Left colon (tissue), 2 donors: ENCODE results near the gene ARMC8. TPM values are rescaled to one million over a fixed set of nuclear protein-coding genes. Genes with fewer than 3 reads are reported as not detected.
A peak's percentile ranks its signal among the peaks of the same experiment; 100 is the strongest.
"Not testable (repeated sequence)": the region's sequence is repeated elsewhere in the genome, so short reads cannot be mapped to it uniquely, and the experiment has no call there.

Experiments used
- ATAC-seq: fragments of 200-7000 bp; cut with Tn5 transposase; one replicate; pipeline ENCODE4 v1.9.1; 2020; ENCODE audit warnings: mild to moderate bottlenecking, moderate library complexity
- DNase-seq, 2 donors: peaks; one replicate each; pipeline ENCODE4 v3.0.0-alpha.2; 2020
- intact Hi-C, 2 donors: fragments of 100-400 bp; cut with DNase I in 1 of 2; cut with micrococcal nuclease in 1 of 2; formaldehyde crosslinking; loops; one replicate each; pipeline versions ENCODE4 v1.11.2 to v1.14.0; 2022; cut with DNase I, micrococcal nuclease
- long read RNA-seq: library from polyadenylated mRNA; unstranded; transcript quantifications from one replicate; pipeline ENCODE4 v2.0.0, GENCODE V29; 2021
- total RNA-seq, 2 donors: library from RNA; stranded (reverse); fragmentation: NEBNext Ultra II Directional; extraction: Animal tissue kit (Norgen Biotek cat#: 25700); gene quantifications; one replicate each; pipeline ENCODE4 v1.2.1, GENCODE V29; 2021
- donor health status: DM: no; HTN: no; CAD: no.
- donor health status: DM: yes; HTN: yes; CAD: no.

Gene ARMC8, protein sequence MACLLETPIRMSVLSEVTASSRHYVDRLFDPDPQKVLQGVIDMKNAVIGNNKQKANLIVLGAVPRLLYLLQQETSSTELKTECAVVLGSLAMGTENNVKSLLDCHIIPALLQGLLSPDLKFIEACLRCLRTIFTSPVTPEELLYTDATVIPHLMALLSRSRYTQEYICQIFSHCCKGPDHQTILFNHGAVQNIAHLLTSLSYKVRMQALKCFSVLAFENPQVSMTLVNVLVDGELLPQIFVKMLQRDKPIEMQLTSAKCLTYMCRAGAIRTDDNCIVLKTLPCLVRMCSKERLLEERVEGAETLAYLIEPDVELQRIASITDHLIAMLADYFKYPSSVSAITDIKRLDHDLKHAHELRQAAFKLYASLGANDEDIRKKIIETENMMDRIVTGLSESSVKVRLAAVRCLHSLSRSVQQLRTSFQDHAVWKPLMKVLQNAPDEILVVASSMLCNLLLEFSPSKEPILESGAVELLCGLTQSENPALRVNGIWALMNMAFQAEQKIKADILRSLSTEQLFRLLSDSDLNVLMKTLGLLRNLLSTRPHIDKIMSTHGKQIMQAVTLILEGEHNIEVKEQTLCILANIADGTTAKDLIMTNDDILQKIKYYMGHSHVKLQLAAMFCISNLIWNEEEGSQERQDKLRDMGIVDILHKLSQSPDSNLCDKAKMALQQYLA
- total RNA-seq: 10 to 100 TPM; 37.5 to 40.7 TPM
- long read RNA-seq, full-length matches to known transcripts: 41 of 66 reads
- long read RNA-seq, partial matches to known transcripts: 5 of 66 reads
- long read RNA-seq, other reads (novel, unspliced or antisense): 20 of 66 reads

DNA sequence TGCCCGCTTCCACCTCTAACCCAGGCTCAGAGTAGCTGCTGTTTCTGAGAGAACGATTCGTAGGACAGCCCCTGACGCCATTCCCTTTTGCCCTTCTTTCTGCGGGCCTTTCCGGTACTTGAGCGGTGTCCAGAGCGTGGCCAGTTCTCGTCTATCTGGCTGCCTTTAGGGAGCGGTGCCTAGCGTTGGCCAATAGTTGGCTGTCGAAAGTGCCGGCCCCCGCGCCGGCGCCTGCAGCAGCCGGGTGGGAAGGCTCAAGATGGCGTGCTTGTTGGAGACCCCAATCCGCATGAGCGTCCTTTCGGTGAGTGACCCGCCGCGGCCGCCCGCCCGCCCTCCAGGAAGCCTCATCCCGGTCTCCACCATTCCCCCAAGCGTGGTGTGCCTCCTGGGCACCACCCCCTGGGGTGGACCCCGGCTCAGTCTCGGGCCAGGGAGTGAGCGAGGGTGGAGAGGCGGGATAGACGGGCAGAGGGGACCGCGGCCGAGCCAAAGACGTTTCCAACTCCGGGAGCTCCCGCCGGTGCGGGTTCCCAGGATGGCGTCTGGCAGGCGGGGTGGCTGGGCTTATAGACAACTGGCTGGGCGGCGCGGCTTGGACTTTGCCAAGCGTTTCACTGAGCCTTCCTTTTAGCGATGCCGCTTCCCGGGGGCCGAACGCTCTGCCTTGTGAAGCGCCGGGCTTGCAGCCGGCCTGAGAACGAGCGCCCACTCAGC is at the start of gene ARMC8:
Gene ARMC8, plus strand, starts transcription at position 6 of the 717 bp plus-strand sequence. Its CDS starts 254 bp downstream, at position 260.
- intact Hi-C loops: no loop called here
- peak; percentile 80 for ATAC-seq
- DNase-seq: peak; percentile 63 to 83

DNA sequence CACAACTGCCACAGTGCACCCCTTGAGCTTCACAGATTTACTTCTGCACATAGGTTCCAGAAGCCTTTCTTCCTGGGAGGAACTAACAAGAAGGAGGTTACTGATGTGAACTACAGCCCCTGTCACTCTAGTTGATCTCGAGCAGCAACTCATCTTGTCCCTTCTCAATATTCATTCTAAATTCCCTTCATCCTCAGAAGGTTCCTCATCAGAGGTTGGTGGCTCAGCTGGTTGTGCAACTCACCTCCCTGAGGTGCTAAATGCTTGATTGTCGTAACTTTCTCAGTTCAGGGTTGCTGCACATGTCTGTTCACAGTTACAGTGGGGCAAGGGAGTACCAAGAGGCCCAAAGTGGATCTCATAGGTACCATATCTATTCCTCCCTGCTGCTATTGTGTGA is 49.2 kb upstream of the ARMC8 start:
- ATAC-seq (no peak), DNase-seq (no peak)
- intact Hi-C loops: no loop called here

DNA sequence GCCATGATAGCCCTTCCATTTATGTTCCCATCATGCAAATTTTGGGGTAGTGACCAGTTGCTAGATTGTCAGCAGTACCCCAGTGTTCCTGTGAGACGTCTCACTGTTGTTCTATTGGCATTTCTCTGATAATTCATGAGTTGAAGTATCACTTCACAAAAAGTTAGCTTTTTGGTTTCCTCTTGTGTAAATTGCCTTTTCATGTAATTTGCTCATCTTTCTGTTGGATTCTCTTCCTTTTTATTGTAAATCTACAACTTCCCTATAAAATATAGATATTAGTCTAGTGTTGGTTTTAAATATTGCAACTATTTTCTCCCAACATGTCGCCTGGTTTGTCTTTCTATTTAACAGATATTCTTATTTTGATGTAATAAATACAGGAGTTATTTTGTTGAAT is 47.4 kb upstream of the ARMC8 start:
- ATAC-seq: no peak
- intact Hi-C loops: no loop called here

DNA sequence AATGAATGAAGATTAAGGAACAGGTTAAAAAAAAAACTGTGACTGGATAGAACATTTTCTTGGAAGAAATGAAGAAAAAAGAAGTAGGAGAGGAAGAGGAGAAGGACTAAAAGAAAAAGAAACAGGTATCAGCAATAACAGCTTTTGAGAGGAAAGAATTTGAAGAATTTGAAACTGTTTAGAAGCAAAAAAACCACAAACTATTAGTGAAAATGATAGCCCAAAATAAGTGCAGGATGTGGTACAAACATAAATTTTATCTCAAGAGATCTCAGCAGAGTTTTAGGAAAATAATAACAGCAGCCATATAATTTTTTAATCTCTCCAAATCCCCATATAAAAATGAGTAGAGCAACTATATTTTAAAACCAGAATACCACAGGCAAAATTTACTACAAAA is 46.2 kb upstream of the ARMC8 start:
- intact Hi-C loops: no loop called here
- DNase-seq (no peak), ATAC-seq (no peak)

More for the DNA sequence above, 47.4 kb upstream of the ARMC8 start:
- DNase-seq: no peak

DNA sequence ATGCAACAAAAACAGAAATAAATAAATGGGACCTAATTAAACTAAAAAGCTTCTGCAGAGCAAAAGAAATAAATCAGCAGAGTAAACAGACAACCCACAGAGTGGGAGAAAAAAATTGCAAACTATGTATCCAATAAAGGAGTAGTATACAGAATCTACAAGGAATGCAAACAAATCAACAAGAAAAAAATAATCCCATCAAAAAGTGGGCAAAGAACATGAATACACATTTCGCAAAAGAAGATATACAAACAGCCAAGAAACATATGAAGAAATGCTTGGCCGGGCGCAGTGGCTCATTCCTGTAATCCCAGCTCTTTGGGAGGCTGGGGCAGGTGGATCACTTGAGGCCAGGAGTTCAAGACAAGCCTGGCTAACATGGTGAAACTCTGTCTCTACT is 44.9 kb upstream of the ARMC8 start:
- ATAC-seq, DNase-seq, intact Hi-C loops: not testable (repeated sequence)

DNA sequence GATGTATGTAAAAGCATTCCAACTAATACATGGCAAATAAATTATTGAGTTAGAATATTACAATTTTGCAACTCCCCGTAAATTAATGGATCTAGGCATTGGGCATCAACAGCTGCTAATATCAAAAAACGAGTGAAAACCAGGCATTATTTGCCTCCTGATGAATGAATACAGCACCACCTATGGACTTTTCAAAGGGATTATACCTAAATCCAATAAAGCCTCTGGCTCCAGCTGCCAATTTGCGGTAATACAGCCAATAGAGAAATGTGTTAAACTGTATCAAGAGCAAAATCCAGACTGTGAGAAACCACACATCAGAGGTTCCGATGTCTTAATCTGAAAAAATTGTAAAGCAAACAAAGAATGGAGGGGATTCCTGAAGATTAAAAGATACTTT is 38.6 kb upstream of the ARMC8 start:
- ATAC-seq: no peak
- intact Hi-C loops: no loop called here
- no peak for DNase-seq

DNA sequence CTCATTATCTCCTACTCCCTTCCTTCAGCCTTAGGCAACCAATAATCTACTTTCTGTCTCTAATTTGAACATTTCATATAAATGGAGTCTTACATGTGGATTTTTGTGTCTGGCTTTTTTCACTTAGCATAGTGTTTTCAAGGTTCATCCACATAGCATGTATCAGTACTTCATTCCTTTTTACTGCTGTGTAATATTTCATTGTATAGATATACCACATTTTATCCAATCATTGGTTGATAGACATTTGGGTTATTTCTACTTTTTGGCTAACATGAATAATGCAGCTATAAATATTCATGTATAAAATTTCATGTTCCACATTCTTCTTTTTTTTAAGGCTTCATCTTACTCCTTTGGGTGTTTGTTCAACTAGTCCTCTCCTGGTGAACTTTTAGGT is 32.6 kb upstream of the ARMC8 start:
- DNase-seq (no peak), ATAC-seq (no peak)
- intact Hi-C loops: no loop called here

DNA sequence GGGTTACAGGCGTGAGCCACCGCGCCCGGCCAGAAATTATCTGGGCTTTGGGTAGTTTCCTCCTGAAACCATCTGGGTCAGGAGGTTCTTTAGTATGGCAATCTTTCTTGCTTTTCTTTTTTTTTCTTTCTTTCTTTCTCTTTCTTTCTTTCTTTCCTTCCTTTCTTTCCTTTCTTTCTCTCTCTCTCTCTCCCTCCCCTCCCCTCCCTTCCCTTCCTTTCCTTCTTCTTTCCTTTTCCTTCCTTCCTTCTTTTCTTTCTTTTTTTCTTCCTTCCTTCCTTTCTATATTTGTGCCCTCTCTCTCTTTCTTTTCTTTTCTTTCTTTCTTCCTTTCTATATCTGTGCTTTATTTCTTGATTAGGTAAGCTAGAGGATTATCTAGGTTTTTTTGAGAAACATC is 29.4 kb upstream of the ARMC8 start:
- DNase-seq: no peak
- intact Hi-C loops: no loop called here
- ATAC-seq: no peak

DNA sequence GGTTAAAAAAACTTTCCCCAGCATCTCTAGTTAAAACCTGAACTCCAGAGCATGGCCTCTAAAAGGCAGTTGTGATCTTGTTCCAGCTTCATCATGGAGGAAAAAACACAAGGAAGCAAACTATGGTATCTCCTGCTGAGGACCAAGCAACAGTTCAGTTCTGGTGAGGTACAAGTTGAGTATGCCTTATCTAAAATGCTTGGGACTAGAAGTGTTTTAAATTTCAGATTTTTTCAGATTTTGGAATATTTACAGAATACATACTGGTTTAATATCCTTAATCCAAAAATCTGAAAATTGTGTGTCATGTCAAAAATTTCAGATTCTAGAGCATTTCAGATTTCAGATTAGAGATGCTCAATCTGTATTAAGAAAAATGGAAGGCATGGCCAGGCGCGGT is 22.0 kb upstream of the ARMC8 start:
- ATAC-seq (no peak), DNase-seq (no peak)
- intact Hi-C loops: no loop called here

DNA sequence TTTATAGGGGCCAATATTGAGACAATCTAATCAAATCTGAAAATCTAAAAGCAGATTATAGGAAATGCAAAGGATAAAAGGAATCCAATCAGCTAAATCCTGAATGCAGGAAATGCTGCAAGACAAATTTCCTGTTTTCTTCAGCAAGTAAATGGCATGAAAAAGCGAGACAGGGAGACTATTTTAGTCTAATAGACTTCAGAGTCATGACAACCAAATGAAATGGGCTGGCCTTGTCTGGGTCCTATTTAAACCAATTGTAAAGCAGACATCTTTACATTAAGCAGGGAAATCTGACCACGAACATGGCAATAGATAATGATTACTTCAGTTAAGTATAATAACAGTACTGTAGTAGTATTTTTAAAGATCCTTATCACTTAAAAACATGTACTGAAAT is 14.5 kb upstream of the ARMC8 start:
- intact Hi-C loops: no loop called here
- ATAC-seq (no peak), DNase-seq (no peak)

DNA sequence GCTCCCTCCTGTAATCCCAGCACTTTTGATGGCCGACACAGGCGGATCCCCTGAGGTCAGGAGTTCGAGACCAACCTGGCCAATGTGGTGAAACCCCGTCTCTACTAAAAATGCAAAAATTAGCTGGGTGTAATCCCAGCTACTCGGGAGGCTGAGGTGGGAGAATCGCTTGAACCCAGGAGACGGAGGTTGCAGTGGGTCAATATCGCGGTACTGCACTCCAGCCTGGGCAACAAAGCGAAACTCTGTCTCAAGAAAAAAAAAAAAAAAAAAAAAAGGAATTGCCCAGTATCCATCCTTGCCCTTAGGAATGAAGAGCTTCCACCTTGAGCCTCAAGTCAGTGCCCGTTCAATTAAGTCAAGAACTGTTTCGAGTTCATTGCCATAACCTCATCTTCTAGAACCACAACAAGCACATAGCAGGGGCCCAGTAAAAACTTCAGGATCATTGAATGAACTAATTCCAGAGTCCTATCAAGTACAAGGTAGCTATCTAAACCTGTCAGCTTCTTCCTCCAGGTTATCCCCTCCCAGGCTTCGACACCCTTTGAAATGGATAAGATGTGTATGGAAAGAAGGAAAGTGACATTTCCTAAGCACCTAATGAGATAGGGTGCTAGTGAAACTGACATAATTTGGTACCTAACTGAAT is 13.2 kb upstream of the ARMC8 start:
- no peak for DNase-seq
- ATAC-seq: peak; percentile 21
- intact Hi-C loops: no loop called here

DNA sequence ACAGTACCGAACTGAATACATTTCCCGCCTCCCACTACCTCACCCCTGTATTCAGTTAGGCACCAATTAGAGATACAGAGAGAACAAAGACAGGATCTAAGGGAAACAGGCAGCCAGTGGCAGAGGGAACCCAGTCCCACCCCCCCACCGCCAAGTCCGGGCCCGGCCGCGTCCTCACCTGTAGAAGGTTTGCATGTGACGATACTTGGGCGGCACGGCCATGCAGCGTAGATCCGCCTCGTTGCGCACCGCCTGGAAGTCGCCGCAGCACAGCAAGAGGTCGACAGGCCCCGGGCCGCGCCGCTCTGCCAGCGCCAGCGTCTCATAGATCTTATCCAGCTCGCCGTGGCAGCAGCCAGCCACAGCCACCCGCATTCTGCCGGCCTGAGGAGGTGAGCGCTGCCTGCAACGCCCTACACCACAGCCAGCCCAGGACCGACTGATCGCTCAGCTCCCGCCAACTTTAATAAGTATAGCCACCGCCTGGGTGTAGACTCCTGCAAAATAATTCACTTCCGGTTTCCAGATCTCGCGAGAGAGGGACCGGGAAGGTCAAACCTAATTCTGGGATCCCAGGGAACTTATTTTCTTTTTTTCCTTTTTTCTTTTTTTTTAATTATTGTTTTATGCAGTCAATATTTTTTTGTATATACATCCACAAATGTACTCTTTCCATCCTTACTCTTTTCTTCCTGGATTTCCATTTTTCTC is 12.5 kb upstream of the ARMC8 start, which contains the start of gene DBR1:
Gene DBR1, minus strand, starts transcription at position 501 of the 711 bp plus-strand sequence. Its CDS starts 126 bp downstream, at position 375.
- ATAC-seq (peak; percentile 95), DNase-seq (peak; percentile 80 to 82)
- intact Hi-C loops: no loop called here

DNA sequence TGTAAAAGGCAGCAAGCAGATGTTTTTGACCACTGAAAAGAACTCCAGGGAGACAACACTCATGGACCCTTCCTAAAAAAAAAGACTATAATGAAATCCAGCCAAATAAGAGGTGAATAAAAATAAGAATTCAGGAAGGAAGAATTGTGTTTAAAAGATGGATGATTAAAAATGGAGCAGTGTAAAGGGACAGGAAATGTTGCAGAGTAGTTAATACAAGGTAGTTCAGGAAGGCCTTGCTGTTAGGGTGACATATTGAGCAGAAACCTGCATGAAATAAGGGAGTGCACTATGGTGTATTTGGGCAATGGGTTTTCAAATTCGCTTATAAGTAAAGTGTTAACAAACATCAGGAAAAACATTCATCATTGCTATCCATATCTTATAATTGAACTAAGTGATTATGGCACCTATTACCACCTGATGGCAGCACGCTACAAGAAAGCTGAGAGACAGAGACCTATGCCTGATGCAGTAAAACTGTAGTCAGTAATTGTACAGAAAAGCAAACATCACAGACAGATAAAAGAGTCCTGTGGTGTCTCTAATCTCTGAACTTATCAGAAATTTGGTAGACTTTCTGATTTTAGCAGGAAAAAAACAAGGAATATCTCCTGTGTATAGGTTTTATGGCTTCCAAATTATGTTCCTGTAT is 6.6 kb upstream of the ARMC8 start:
- intact Hi-C loops: no loop called here
- ATAC-seq (peak; percentile 97), DNase-seq (peak in 1 of 2 donors; percentile 28)

DNA sequence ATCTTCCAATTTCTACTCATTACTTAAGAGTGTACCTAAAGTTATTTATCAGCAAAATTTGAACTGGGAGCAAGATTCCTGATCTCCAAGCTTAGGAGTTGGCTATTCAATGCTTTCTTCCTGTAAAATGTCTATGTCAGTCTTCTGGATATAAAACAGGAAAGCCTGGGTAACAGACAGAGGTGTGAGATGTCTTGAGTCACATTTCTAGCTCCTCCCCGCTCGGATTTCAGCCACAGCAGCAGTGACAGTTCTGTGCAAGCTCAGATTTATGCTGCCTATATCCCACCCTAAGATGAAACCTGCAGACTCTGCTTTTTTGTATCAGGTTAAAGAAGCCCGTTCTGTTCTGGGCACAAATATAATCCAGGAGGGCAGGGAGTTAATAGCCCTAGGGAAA is 2.1 kb upstream of the ARMC8 start:
- intact Hi-C loops: no loop called here
- DNase-seq (no peak), ATAC-seq (no peak)

DNA sequence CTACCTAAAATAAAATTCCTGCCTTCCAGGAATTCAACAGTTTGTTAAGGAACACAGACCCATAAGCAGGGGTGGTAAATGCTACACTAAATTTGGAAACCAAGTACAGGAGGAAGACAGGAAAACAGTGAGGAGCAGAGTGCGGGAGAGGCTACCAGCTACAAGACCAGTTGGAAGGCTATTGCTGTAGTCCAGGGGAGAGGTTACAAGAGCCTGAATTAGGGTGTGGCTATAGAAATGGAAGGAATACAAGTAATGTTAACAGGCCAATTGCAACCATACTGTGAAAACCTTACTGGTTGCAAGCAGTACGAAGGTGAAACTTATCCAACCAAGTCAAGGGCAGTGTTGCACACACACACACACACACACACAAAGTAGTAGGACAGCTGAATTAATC is 880 bp upstream of the ARMC8 start:
- ATAC-seq (peak; percentile 28), DNase-seq (no peak)
- intact Hi-C loops: no loop called here

DNA sequence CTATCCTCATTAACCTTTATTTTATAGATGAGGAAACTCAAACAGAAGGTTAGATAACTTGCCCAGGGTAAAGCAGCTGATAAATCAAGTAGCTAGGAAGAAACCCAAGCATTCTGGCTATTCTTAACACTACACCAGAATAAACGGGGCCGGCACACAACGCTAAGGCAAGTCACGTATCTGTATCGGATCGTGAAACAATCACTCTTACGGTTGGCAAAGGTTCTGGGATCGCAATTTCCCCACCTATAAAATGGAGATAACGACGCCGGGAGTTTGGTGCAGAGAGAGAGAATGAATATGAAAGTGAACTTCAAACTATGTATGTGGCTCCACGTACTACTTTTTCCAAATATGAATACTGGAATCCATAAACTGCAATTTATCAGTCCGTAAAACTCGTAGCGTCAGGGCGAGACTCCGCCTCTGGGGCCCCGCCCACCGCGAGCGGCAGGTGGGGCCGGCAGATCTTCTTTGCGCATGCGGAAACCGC is 252 bp upstream of the ARMC8 start:
- intact Hi-C loops: no loop called here
- peak; percentile 94 for ATAC-seq
- peak; percentile 88 to 94 for DNase-seq

DNA sequence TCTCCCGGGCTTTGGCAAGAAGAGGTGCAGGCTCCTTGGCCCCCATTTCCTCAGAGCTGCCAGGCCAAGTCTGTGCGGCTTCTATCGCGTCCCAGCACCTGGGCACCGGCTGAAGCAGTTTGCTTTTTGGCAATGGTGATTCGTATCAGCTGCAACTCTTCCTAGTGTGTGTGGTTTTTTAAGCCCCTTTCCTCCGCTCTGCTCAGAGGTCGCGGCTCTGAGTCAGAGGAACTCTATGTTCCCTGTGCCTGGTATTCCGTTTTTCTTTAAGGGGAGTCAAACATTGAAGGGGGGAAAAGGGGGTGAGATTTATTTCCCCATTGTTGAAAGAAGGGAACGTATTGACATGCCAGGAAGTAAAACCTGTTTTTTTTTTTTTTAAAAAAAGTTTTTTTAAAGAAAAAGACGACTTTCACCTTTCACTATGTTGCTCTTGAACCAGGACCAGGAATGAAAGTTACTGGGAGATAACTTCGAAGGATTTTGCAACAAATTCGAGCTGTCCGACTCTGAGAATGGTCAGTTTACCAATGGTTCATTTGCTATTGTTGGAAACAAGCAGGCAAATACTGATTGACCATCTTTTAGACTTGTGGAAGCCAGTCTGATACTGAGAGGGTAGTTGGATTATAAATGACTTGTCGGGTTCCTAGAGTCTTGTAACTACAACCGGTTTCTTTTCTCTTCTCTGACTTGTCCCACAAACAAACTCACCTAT is 1.1 kb downstream of the ARMC8 start:
- ATAC-seq (no peak), DNase-seq (no peak)
- intact Hi-C loops: no loop called here
